Effector memory CD8-positive, alpha-beta T cell (primary cell): ENCODE data around the gene SPON2.

Experiments used
- ATAC-seq: fragments of 150-1000 bp; cut with Tn5 transposase; replicated peaks from 2 replicates; pipeline ENCODE4 v1.10.0; 2021; ENCODE audit warnings: mild to moderate bottlenecking, moderate library complexity
- DNase-seq, 3 experiments: peaks; one replicate each; pipeline ENCODE4 v3.0.0; 2021
- H3K27ac Mint-ChIP-seq, 2 donors: one replicate each; pipeline ENCODE4 v1.8.0; 2022; ENCODE audit warnings: mild to moderate bottlenecking in 2 of 2, mixed read lengths in 2 of 2, moderate library complexity in 2 of 2
- H3K27me3 Mint-ChIP-seq, 2 donors: one replicate each; pipeline ENCODE4 v1.8.0; 2022; ENCODE audit warnings: mixed read lengths in 2 of 2
- H3K36me3 Mint-ChIP-seq: one replicate; pipeline ENCODE4 v1.8.0; 2022; ENCODE audit warnings: mild to moderate bottlenecking, moderate library complexity, mixed read lengths; ENCODE audit not compliant: insufficient read depth
- H3K4me1 Mint-ChIP-seq, 2 donors: one replicate each; pipeline ENCODE4 v1.8.0; 2022; ENCODE audit warnings: low read depth in 2 of 2, mixed read lengths in 2 of 2
- H3K4me3 Mint-ChIP-seq, 2 donors: one replicate each; pipeline ENCODE4 v1.8.0; 2022; ENCODE audit warnings: mild to moderate bottlenecking in 2 of 2, mixed read lengths in 2 of 2, moderate library complexity in 2 of 2
- H3K9me3 Mint-ChIP-seq, 2 donors: one replicate each; pipeline ENCODE4 v1.8.0; 2022; ENCODE audit warnings: mixed read lengths in 2 of 2

The SPON2 gene

DNA sequence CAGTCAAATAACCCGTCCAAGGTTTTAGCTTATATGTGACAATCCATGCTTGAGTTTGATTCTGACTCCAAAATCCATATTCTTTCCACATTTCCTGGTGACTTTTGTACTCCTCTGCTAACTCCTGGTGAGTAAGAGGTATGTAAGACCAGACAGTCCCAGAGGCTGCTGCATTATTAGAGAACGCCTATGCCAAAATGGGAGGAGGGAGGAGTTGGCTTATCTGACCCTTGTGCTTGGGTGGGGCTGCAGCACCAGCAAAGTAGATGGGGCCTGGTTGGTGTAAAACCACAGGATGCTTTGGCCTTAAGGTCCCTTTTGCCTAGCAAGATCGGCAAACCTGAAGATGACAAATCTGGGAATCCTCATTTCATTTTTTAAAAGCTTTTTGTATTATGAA, 49.9 kb downstream of the SPON2 start:
- H3K4me3 Mint-ChIP-seq: no peak overlapping the region
- H3K27me3 Mint-ChIP-seq: peaks cover 19 to 25% of the 10 kb centered on the region in 2 donors
- H3K9me3 Mint-ChIP-seq: no peaks in the 10 kb centered on the region
- ATAC-seq (no peak), DNase-seq (no peak)
- H3K4me1 Mint-ChIP-seq: no peaks in the 10 kb centered on the region
- no peak overlapping the region for H3K27ac Mint-ChIP-seq
- no peaks in the 10 kb centered on the region for H3K36me3 Mint-ChIP-seq
